Measurements from ENCODE around the gene ZMYND11.
"Not testable (repeated sequence)": the region's sequence is repeated elsewhere in the genome, so short reads cannot be mapped to it uniquely, and the experiment has no call there.

Gene ZMYND11

GRCh38 chr10:134247-135131 is 766 bp upstream of the ZMYND11 start:
- peak; percentile 42 for DNase-seq

GRCh38 chr10:135601-136464 is 578 bp downstream of the ZMYND11 start:
- DNase-seq: peak; percentile 71

- DNase-seq: no peak
Measured at GRCh38 chr10:136465-136762, 1.2 kb downstream of the ZMYND11 start.

GRCh38 chr10:137031-137430 is 1.8 kb downstream of the ZMYND11 start:
- DNase-seq: peak; percentile 72

- no peak for DNase-seq
Measured at GRCh38 chr10:137606-138005, 2.4 kb downstream of the ZMYND11 start.

- DNase-seq: no peak
Measured at GRCh38 chr10:142371-142770, 7.1 kb downstream of the ZMYND11 start.

GRCh38 chr10:152915-153314 is 17.7 kb downstream of the ZMYND11 start:
- no peak for DNase-seq

GRCh38 chr10:154348-154747 is 19.1 kb downstream of the ZMYND11 start:
- DNase-seq: peak; percentile 23

GRCh38 chr10:167383-167782 is 32.1 kb downstream of the ZMYND11 start:
- DNase-seq: no peak

- DNase-seq: no peak
Measured at GRCh38 chr10:173741-174140, 38.5 kb downstream of the ZMYND11 start.

- no peak for DNase-seq
Measured at GRCh38 chr10:176677-177076, 41.4 kb downstream of the ZMYND11 start.

- DNase-seq: no peak
Measured at GRCh38 chr10:178208-178607, 43.0 kb downstream of the ZMYND11 start.

- no peak for DNase-seq
Measured at GRCh38 chr10:178723-179122, 43.5 kb downstream of the ZMYND11 start.

- peak; percentile 23 for DNase-seq
Measured at GRCh38 chr10:182441-183201, 47.4 kb downstream of the ZMYND11 start.

- no peak for DNase-seq
Measured at GRCh38 chr10:184174-184573, 48.9 kb downstream of the ZMYND11 start.

- no peak for DNase-seq
Measured at GRCh38 chr10:184911-185310, 49.7 kb downstream of the ZMYND11 start.

- not testable (repeated sequence) for DNase-seq
Measured at GRCh38 chr10:185571-185970, 50.3 kb downstream of the ZMYND11 start.

GRCh38 chr10:186911-187310 is 51.7 kb downstream of the ZMYND11 start:
- no peak for DNase-seq

GRCh38 chr10:188546-188945 is 53.3 kb downstream of the ZMYND11 start:
- no peak for DNase-seq

- DNase-seq: no peak
Measured at GRCh38 chr10:190216-190615, 55.0 kb downstream of the ZMYND11 start.

- no peak for DNase-seq
Measured at GRCh38 chr10:191703-192518, 56.7 kb downstream of the ZMYND11 start.

GRCh38 chr10:194281-194680 is 59.0 kb downstream of the ZMYND11 start:
- no peak for DNase-seq
